ENCODE data around the gene PLA2G7.

DNA sequence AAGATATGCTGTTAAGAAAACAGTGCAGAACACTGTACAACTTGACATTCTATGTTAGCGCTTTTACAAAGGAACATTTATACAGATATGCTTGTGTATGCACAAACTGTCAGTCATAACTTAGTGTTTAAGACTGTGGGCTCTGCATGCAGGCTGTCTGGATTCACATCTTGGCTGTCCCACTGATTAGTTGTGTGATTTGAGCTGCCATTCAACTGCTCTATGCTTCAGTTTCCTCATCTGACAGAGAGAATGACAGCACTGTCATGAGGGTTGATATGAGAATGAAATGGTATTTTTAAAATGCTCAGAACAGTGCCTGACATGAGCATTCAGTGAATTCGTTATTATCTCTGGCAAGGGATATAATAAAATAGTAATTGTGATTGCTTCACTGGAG, 73.7 kb downstream of the PLA2G7 start:
- TF ChIP-seq, protein P1, sequence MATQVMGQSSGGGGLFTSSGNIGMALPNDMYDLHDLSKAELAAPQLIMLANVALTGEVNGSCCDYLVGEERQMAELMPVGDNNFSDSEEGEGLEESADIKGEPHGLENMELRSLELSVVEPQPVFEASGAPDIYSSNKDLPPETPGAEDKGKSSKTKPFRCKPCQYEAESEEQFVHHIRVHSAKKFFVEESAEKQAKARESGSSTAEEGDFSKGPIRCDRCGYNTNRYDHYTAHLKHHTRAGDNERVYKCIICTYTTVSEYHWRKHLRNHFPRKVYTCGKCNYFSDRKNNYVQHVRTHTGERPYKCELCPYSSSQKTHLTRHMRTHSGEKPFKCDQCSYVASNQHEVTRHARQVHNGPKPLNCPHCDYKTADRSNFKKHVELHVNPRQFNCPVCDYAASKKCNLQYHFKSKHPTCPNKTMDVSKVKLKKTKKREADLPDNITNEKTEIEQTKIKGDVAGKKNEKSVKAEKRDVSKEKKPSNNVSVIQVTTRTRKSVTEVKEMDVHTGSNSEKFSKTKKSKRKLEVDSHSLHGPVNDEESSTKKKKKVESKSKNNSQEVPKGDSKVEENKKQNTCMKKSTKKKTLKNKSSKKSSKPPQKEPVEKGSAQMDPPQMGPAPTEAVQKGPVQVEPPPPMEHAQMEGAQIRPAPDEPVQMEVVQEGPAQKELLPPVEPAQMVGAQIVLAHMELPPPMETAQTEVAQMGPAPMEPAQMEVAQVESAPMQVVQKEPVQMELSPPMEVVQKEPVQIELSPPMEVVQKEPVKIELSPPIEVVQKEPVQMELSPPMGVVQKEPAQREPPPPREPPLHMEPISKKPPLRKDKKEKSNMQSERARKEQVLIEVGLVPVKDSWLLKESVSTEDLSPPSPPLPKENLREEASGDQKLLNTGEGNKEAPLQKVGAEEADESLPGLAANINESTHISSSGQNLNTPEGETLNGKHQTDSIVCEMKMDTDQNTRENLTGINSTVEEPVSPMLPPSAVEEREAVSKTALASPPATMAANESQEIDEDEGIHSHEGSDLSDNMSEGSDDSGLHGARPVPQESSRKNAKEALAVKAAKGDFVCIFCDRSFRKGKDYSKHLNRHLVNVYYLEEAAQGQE (IDR thresholded peaks at IDR 0.05; ENCODE audit: insufficient read depth in 1 of 2, low read depth in 2 of 2, low read length in 2 of 2): no peak
- TF ChIP-seq TAF1 (IDR thresholded peaks at IDR 0.05; ENCODE audit: borderline replicate concordance, insufficient read depth, low read length): no peak

Data from PFSK-1 (cell line).